SK-N-SH (cell line): Measurements from ENCODE around the gene RPS15A.

ENCODE experiments used
- CHD2 ChIP-seq: fragments of 150-350 bp; IDR thresholded peaks from 2 replicates; pipeline ENCODE4 v1.6.1; 2018; ENCODE audit warnings: low read length; ENCODE audit not compliant: partially characterized antibody
- EZH2phosphoT487 ChIP-seq: fragments of 200-600 bp; sonication (generic); IDR thresholded peaks from 2 replicates; pipeline ENCODE4 v1.6.1; 2017; ENCODE audit warnings: low read depth, mixed run types, mild to moderate bottlenecking, antibody characterized with exemption, moderate library complexity, borderline replicate concordance
- POLR2AphosphoS5 ChIP-seq: IDR thresholded peaks from 2 replicates; pipeline ENCODE4 v1.6.1; 2012; ENCODE audit warnings: low read depth, low read length
- RFX5 ChIP-seq: IDR thresholded peaks from 2 replicates; pipeline ENCODE4 v1.6.1; 2012; ENCODE audit warnings: mild to moderate bottlenecking, improper control_type of control experiment, low read length
- SIN3A ChIP-seq: IDR thresholded peaks from 2 replicates; pipeline ENCODE4 v1.6.1; 2012; ENCODE audit warnings: low read depth, mild to moderate bottlenecking, low read length, moderate library complexity, borderline replicate concordance
- SMC3 ChIP-seq: IDR thresholded peaks from 2 replicates; pipeline ENCODE4 v1.6.1; 2012; ENCODE audit warnings: low read depth, low read length, improper control_type of control experiment
- TAF1 ChIP-seq: IDR thresholded peaks from 2 replicates; pipeline ENCODE4 v1.6.1; 2012; ENCODE audit warnings: low read depth, mild to moderate bottlenecking, low read length, moderate library complexity, borderline replicate concordance
- TF ChIP-seq, protein P1 (sequence below): fragments of 200-600 bp; sonication (generic); IDR thresholded peaks from 2 replicates; pipeline ENCODE4 v1.6.1; 2017; ENCODE audit warnings: antibody characterized with exemption, mild to moderate bottlenecking, moderate library complexity
- TF ChIP-seq, protein P2 (sequence below): IDR thresholded peaks from 2 replicates; pipeline ENCODE4; 2012
- TF ChIP-seq, protein P3 (sequence below): IDR thresholded peaks from 2 replicates; pipeline ENCODE4 v1.6.1; 2012; ENCODE audit warnings: mild to moderate bottlenecking, low read depth, low read length, moderate library complexity

- TF ChIP-seq TAF1 (no peak), SIN3A (no peak), RFX5 (no peak), SMC3 (no peak), POLR2AphosphoS5 (no peak), EZH2phosphoT487 (no peak), CHD2 (no peak)
- TF ChIP-seq, protein P1, sequence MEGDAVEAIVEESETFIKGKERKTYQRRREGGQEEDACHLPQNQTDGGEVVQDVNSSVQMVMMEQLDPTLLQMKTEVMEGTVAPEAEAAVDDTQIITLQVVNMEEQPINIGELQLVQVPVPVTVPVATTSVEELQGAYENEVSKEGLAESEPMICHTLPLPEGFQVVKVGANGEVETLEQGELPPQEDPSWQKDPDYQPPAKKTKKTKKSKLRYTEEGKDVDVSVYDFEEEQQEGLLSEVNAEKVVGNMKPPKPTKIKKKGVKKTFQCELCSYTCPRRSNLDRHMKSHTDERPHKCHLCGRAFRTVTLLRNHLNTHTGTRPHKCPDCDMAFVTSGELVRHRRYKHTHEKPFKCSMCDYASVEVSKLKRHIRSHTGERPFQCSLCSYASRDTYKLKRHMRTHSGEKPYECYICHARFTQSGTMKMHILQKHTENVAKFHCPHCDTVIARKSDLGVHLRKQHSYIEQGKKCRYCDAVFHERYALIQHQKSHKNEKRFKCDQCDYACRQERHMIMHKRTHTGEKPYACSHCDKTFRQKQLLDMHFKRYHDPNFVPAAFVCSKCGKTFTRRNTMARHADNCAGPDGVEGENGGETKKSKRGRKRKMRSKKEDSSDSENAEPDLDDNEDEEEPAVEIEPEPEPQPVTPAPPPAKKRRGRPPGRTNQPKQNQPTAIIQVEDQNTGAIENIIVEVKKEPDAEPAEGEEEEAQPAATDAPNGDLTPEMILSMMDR: no peak
- TF ChIP-seq, protein P2, sequence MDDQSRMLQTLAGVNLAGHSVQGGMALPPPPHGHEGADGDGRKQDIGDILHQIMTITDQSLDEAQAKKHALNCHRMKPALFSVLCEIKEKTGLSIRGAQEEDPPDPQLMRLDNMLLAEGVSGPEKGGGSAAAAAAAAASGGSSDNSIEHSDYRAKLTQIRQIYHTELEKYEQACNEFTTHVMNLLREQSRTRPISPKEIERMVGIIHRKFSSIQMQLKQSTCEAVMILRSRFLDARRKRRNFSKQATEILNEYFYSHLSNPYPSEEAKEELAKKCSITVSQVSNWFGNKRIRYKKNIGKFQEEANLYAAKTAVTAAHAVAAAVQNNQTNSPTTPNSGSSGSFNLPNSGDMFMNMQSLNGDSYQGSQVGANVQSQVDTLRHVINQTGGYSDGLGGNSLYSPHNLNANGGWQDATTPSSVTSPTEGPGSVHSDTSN: no peak
- TF ChIP-seq, protein P3, sequence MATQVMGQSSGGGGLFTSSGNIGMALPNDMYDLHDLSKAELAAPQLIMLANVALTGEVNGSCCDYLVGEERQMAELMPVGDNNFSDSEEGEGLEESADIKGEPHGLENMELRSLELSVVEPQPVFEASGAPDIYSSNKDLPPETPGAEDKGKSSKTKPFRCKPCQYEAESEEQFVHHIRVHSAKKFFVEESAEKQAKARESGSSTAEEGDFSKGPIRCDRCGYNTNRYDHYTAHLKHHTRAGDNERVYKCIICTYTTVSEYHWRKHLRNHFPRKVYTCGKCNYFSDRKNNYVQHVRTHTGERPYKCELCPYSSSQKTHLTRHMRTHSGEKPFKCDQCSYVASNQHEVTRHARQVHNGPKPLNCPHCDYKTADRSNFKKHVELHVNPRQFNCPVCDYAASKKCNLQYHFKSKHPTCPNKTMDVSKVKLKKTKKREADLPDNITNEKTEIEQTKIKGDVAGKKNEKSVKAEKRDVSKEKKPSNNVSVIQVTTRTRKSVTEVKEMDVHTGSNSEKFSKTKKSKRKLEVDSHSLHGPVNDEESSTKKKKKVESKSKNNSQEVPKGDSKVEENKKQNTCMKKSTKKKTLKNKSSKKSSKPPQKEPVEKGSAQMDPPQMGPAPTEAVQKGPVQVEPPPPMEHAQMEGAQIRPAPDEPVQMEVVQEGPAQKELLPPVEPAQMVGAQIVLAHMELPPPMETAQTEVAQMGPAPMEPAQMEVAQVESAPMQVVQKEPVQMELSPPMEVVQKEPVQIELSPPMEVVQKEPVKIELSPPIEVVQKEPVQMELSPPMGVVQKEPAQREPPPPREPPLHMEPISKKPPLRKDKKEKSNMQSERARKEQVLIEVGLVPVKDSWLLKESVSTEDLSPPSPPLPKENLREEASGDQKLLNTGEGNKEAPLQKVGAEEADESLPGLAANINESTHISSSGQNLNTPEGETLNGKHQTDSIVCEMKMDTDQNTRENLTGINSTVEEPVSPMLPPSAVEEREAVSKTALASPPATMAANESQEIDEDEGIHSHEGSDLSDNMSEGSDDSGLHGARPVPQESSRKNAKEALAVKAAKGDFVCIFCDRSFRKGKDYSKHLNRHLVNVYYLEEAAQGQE: no peak
Observed at GRCh38 chr16:18784917-18785623, 5.1 kb downstream of the RPS15A start.
